DOHH2 (cell line): Measurements from ENCODE around the gene NUCKS1.

Experiments
- H3F3A ChIP-seq: fragments of 200-600 bp; sonication (generic), shearing (Covaris generic); 2 replicates; pipeline ENCODE4 v1.6.0; 2016; ENCODE audit warnings: antibody characterized with exemption, mild to moderate bottlenecking; ENCODE audit not compliant: control insufficient read depth, insufficient read depth
- H3K27ac ChIP-seq: fragments of 200-600 bp; sonication (generic); 2 replicates; pipeline ENCODE4 v1.5.1; 2014; ENCODE audit warnings: low read depth, mild to moderate bottlenecking, low read length, moderate library complexity
- H3K27me3 ChIP-seq: fragments of 200-600 bp; sonication (generic); 2 replicates; pipeline ENCODE4 v1.6.1; 2014; ENCODE audit warnings: mild to moderate bottlenecking, low read length, mixed read lengths; ENCODE audit not compliant: control insufficient read depth
- H3K36me3 ChIP-seq: fragments of 200-600 bp; sonication (generic); 2 replicates; pipeline ENCODE4 v1.6.1; 2014; ENCODE audit warnings: mild to moderate bottlenecking, low read length, moderate library complexity, mixed read lengths; ENCODE audit not compliant: control insufficient read depth
- H3K4me1 ChIP-seq: fragments of 200-600 bp; sonication (generic); 2 replicates; pipeline ENCODE4 v1.6.1; 2014; ENCODE audit warnings: mild to moderate bottlenecking, low read length, mixed read lengths; ENCODE audit not compliant: control insufficient read depth
- H3K4me2 ChIP-seq: fragments of 200-600 bp; sonication (generic); 2 replicates; pipeline ENCODE4 v1.6.0; 2014; ENCODE audit warnings: mild to moderate bottlenecking, low read length, moderate library complexity
- H3K4me3 ChIP-seq: fragments of 200-600 bp; sonication (generic); 2 replicates; pipeline ENCODE4 v1.5.1; 2014; ENCODE audit warnings: mild to moderate bottlenecking, low read length, mixed read lengths
- H3K79me2 ChIP-seq: fragments of 200-600 bp; sonication (generic); 2 replicates; pipeline ENCODE4 v1.6.1; 2014; ENCODE audit warnings: mild to moderate bottlenecking, low read length, mixed read lengths; ENCODE audit not compliant: control insufficient read depth
- H3K9me2 ChIP-seq: fragments of 200-600 bp; sonication (generic); replicated peaks from 2 replicates; pipeline ENCODE4 v1.6.1; 2014; ENCODE audit warnings: mild to moderate bottlenecking, low read length, mixed read lengths; ENCODE audit not compliant: control insufficient read depth
- H3K9me3 ChIP-seq: fragments of 200-600 bp; sonication (generic); 2 replicates; pipeline ENCODE4 v1.6.1; 2014; ENCODE audit warnings: antibody characterized with exemption, low read length, mixed read lengths; ENCODE audit not compliant: control insufficient read depth, insufficient read depth
- H4K20me1 ChIP-seq: fragments of 200-600 bp; sonication (generic); 2 replicates; pipeline ENCODE4 v1.6.0; 2014; ENCODE audit warnings: low read depth, mild to moderate bottlenecking, antibody characterized with exemption, low read length, moderate library complexity; ENCODE audit not compliant: control insufficient read depth, insufficient read depth
- CTCF ChIP-seq: fragments of 200-600 bp; sonication (generic); IDR thresholded peaks from one replicate; pipeline ENCODE4 v1.5.1; 2014; ENCODE audit warnings: antibody characterized with exemption, mild to moderate bottlenecking, low read depth, low read length; ENCODE audit not compliant: poor library complexity, severe bottlenecking
- EZH2phosphoT487 ChIP-seq: fragments of 200-600 bp; sonication (generic); IDR thresholded peaks from 2 replicates; pipeline ENCODE4 v1.6.1; 2017; ENCODE audit warnings: borderline replicate concordance, mild to moderate bottlenecking, antibody characterized with exemption, low read length, moderate library complexity, mixed read lengths

NUCKS1 gene

GRCh38 chr1:205711105-205712048, 38.6 kb downstream of the NUCKS1 start:
- TF ChIP-seq CTCF = peak; percentile 91
- no peak for TF ChIP-seq EZH2phosphoT487
- Histone ChIP-seq H3K36me3 (peaks cover 65% of the 10 kb centered on the region), H3K27ac (peak overlapping the region; percentile 33), H4K20me1 (peaks cover 12% of the 10 kb centered on the region; the same call in 1 of the 2 replicates), H3K4me2 (no peak overlapping the region), H3K79me2 (no peaks in the 10 kb centered on the region; the same call in 1 of the 2 replicates), H3K4me3 (no peak overlapping the region), H3K27me3 (no peaks in the 10 kb centered on the region), H3K4me1 (peaks cover 12% of the 10 kb centered on the region), H3K9me2 (no peaks in the 10 kb centered on the region), H3K9me3 (no peaks in the 10 kb centered on the region), H3F3A (peaks cover 46% of the 10 kb centered on the region)

- Histone ChIP-seq H3K9me3 (no peaks in the 10 kb centered on the region), H3K4me3 (no peak overlapping the region), H3K27me3 (no peaks in the 10 kb centered on the region), H3K4me1 (peaks cover 12% of the 10 kb centered on the region), H3F3A (peaks cover 41% of the 10 kb centered on the region), H3K9me2 (no peaks in the 10 kb centered on the region), H3K4me2 (no peak overlapping the region), H3K27ac (no peak overlapping the region), H3K79me2 (no peaks in the 10 kb centered on the region; the same call in 1 of the 2 replicates), H3K36me3 (peaks cover 56% of the 10 kb centered on the region), H4K20me1 (peaks cover 12% of the 10 kb centered on the region; the same call in 1 of the 2 replicates)
- no peak for TF ChIP-seq EZH2phosphoT487
- no peak for TF ChIP-seq CTCF
Measured at GRCh38 chr1:205710201-205711062, 39.5 kb downstream of the NUCKS1 start.

- Histone ChIP-seq H3K4me1 (peaks cover 17% of the 10 kb centered on the region), H3K9me3 (no peaks in the 10 kb centered on the region), H3K27me3 (no peaks in the 10 kb centered on the region), H3K4me3 (no peak overlapping the region), H3K4me2 (no peak overlapping the region), H3F3A (peaks cover 38% of the 10 kb centered on the region), H3K27ac (no peak overlapping the region), H3K79me2 (no peaks in the 10 kb centered on the region; the same call in 1 of the 2 replicates), H3K36me3 (peaks cover 54% of the 10 kb centered on the region), H3K9me2 (no peaks in the 10 kb centered on the region), H4K20me1 (peaks cover 12% of the 10 kb centered on the region; the same call in 1 of the 2 replicates)
- TF ChIP-seq EZH2phosphoT487 = no peak
- TF ChIP-seq CTCF = no peak
Measured at GRCh38 chr1:205709640-205710039, 40.3 kb downstream of the NUCKS1 start.
